Uterus (tissue), 4 donors: ENCODE measurements around the gene TSEN54. TPM values are rescaled to one million over a fixed set of nuclear protein-coding genes. Genes with fewer than 3 reads are reported as not detected.

ENCODE experiments used
- DNase-seq, 2 donors: peaks; one replicate each; pipeline ENCODE4 v3.0.0-alpha.2; 2019 to 2020
- H3K27ac ChIP-seq, 2 donors: fragments of 200-600 bp; sonication (generic); 1 replicate in 1 of 2; 2 replicates in 1 of 2; pipeline ENCODE4 v1.5.1; 2016 to 2018
- H3K27me3 ChIP-seq, 2 donors: fragments of 200-600 bp; sonication (generic); one replicate each; pipeline ENCODE4 v1.5.1; 2018 to 2019; ENCODE audit warnings: control low read depth in 1 of 2
- H3K36me3 ChIP-seq, 2 donors: fragments of 200-600 bp; sonication (generic); one replicate each; pipeline ENCODE4 v1.5.1; 2019; ENCODE audit warnings: control low read depth in 1 of 2
- H3K4me1 ChIP-seq, 2 donors: fragments of 200-600 bp; sonication (generic); one replicate each; pipeline ENCODE4 v1.5.1; 2018 to 2019; ENCODE audit warnings: control low read depth in 1 of 2
- H3K4me3 ChIP-seq, 2 donors: fragments of 200-600 bp; sonication (generic); 1 replicate in 1 of 2; 2 replicates in 1 of 2; pipeline ENCODE4 v1.5.1; 2018 to 2019; ENCODE audit warnings: mild to moderate bottlenecking in 1 of 2
- H3K9me3 ChIP-seq, 2 donors: fragments of 200-600 bp; sonication (generic); one replicate each; pipeline ENCODE4 v1.5.1; 2019; ENCODE audit warnings: control low read depth in 1 of 2
- CTCF ChIP-seq, 4 experiments: fragments of 200-600 bp in 2 of 4; fragments of 450-650 bp in 2 of 4; sonication (generic) in 2 of 4; IDR thresholded peaks; one replicate each; pipeline ENCODE4 v1.5.1; 2016 to 2019; ENCODE audit warnings: antibody characterized with exemption in 4 of 4, mild to moderate bottlenecking in 2 of 4, moderate library complexity in 1 of 4
- POLR2A ChIP-seq, 2 donors: fragments of 450-650 bp; IDR thresholded peaks; one replicate each; pipeline ENCODE4 v1.6.1; 2016; ENCODE audit warnings: antibody characterized with exemption in 2 of 2, mild to moderate bottlenecking in 1 of 2, moderate library complexity in 1 of 2
- intact Hi-C: fragments of 100-400 bp; cut with DNase I; formaldehyde crosslinking; loops from one replicate; pipeline ENCODE4 v1.15.1; 2023; ENCODE audit warnings: low total_unique reads
- total RNA-seq, 4 donors: library from RNA; depleted of rRNA in 3 of 4; stranded (reverse); fragments of >200 nt in 3 of 4; gene quantifications; one replicate each; pipeline versions ENCODE4 v1.1.0 to v1.2.4, GENCODE V29; 2014 to 2023
- donor health status: DM: yes; HTN: yes; CAD: no.

The TSEN54 gene
- total RNA-seq, 4 donors from 2014 or later, result 17.4 to 102 (median 20.6) TPM

- Histone ChIP-seq H3K27me3 (no peaks in the 10 kb centered on the region), H3K27ac (no peak overlapping the region), H3K4me3 (no peak overlapping the region), H3K36me3 (no peaks in the 10 kb centered on the region), H3K9me3 (no peaks in the 10 kb centered on the region), H3K4me1 (peaks cover 0 to 10% of the 10 kb centered on the region in 2 donors)
- DNase-seq, result no peak
- intact Hi-C loops, result loop anchor here (10.0 kb wide), 1 partner anchor 199 kb away; no protein-coding TSS in a partner anchor
- no peak for TF ChIP-seq POLR2A (IDR thresholded peaks at IDR 0.05)
- no peak for TF ChIP-seq CTCF (IDR thresholded peaks at IDR 0.05)
Observed at GRCh38 chr17:75523647-75524046, 7.3 kb downstream of the TSEN54 start.

GRCh38 chr17:75524269-75524969 lies 8.1 kb downstream of the TSEN54 start:
- no peak for TF ChIP-seq POLR2A (IDR thresholded peaks at IDR 0.05)
- TF ChIP-seq CTCF (IDR thresholded peaks at IDR 0.05), result no peak
- H3K27ac ChIP-seq, result peak overlapping the region; percentile 71 to 79
- no peak for DNase-seq
- intact Hi-C loops, result loop anchor here (10.0 kb wide), 1 partner anchor 200 kb away; no protein-coding TSS in a partner anchor
- peak overlapping the region; percentile 67 to 85 for H3K4me3 ChIP-seq
- H3K4me1 ChIP-seq, result peaks cover 0 to 10% of the 10 kb centered on the region in 2 donors
- H3K36me3 ChIP-seq, result no peaks in the 10 kb centered on the region
- H3K9me3 ChIP-seq, result no peaks in the 10 kb centered on the region
- no peaks in the 10 kb centered on the region for H3K27me3 ChIP-seq

- peak within 1 kb of the TSS; percentile 71 to 79 for H3K27ac ChIP-seq
Observed at GRCh38 chr17:75524970-75525805, 8.9 kb downstream of the TSEN54 start, which contains the start of gene LLGL2. Gene LLGL2, plus strand, starts transcription at chr17:75525697. Its CDS starts 17,730 bp downstream, at chr17:75543427.

GRCh38 chr17:75525806-75526554 lies 9.7 kb downstream of the TSEN54 start:
- no peaks in the 10 kb centered on the region for H3K36me3 ChIP-seq
- no peak for TF ChIP-seq POLR2A (IDR thresholded peaks at IDR 0.05)
- no peak for TF ChIP-seq CTCF (IDR thresholded peaks at IDR 0.05)
- peaks cover 0 to 10% of the 10 kb centered on the region in 2 donors for H3K4me1 ChIP-seq
- no peaks in the 10 kb centered on the region for H3K9me3 ChIP-seq
- H3K27ac ChIP-seq, result peak overlapping the region in 1 of 2 donors; percentile 71
- no peaks in the 10 kb centered on the region for H3K27me3 ChIP-seq
- peak overlapping the region; percentile 67 to 85 for H3K4me3 ChIP-seq
- no peak for DNase-seq
- intact Hi-C loops, result loop anchor here (10.0 kb wide), 1 partner anchor 201 kb away; no protein-coding TSS in a partner anchor

More at GRCh38 chr17:75524970-75525805, 8.9 kb downstream of the TSEN54 start, which contains the start of gene LLGL2:
- H3K36me3 ChIP-seq, result no peaks in the 10 kb centered on the region
- H3K4me3 ChIP-seq, result peak within 1 kb of the TSS; percentile 67 to 85
- H3K27me3 ChIP-seq, result no peaks in the 10 kb centered on the region
- no peaks in the 10 kb centered on the region for H3K9me3 ChIP-seq
- intact Hi-C loops, result loop anchor here (10.0 kb wide), 1 partner anchor 200 kb away; no protein-coding TSS in a partner anchor
- DNase-seq, result peak; percentile 66 to 68
- peaks cover 0 to 10% of the 10 kb centered on the region in 2 donors for H3K4me1 ChIP-seq
- TF ChIP-seq CTCF (IDR thresholded peaks at IDR 0.05), result peak in 3 of 4 experiments; percentile 31 to 62 (median 58)
- TF ChIP-seq POLR2A (IDR thresholded peaks at IDR 0.05), result peak; percentile 29 to 50
